ENCODE measurements around the gene INTS6. TPM values are rescaled to one million over a fixed set of nuclear protein-coding genes. Genes with fewer than 3 reads are reported as not detected.

The INTS6 gene
- total RNA-seq, 4 donors from 2014 or later: 15.3 to 37.0 (median 25.2) TPM

DNA sequence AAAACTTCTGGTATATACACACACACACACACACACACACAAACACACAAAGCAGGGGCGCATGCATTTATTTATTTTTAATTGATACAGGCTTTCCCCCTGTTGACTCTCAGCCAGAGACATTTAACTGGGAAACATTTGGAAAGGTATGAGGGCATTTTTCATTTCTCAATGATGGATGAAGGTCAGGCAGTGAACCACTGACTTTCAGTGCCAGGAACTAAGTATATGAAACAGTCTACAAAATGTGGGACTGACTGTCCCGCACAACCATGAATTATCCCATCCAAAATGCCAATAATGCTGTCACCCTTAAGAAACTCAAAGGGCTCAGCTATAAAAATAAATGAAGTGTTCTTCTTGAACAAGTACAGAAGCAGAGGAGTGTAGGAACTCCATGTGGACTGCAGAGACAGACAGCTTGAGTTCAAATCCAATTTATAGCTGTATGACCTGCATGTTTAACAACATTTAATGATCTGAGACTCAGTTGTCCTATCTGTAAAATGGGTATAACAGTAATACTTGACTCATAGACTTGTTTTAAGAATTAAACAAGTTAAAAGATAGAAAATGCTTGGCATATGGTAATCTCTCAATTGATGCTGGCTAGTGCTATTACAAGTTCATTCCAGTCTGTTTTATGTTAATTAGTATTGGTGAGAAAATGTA is 25.0 kb upstream of the INTS6 start:
- Histone ChIP-seq H3K27ac (no peak overlapping the region), H3K36me3 (no peaks in the 10 kb centered on the region), H3K4me1 (no peaks in the 10 kb centered on the region), H3K27me3 (no peaks in the 10 kb centered on the region), H3K4me3 (no peak overlapping the region), H3K9me3 (no peaks in the 10 kb centered on the region)
- in situ Hi-C loops (cut with MboI; ENCODE audit: low pct_ligation_motif_present in 1 of 4, low pct_unique_long_range_greater_than_20kb in 1 of 4, low sequenced_read_pairs in 3 of 4): no loop called here
- intact Hi-C loops (cut with DNase I; ENCODE audit: low total_unique reads): no loop called here
- TF ChIP-seq POLR2AphosphoS5 (IDR thresholded peaks at IDR 0.05): no peak
- no peak for TF ChIP-seq POLR2A (IDR thresholded peaks at IDR 0.05)
- no peak for TF ChIP-seq EP300 (IDR thresholded peaks at IDR 0.05; ENCODE audit: low read depth)
- TF ChIP-seq, protein P1, sequence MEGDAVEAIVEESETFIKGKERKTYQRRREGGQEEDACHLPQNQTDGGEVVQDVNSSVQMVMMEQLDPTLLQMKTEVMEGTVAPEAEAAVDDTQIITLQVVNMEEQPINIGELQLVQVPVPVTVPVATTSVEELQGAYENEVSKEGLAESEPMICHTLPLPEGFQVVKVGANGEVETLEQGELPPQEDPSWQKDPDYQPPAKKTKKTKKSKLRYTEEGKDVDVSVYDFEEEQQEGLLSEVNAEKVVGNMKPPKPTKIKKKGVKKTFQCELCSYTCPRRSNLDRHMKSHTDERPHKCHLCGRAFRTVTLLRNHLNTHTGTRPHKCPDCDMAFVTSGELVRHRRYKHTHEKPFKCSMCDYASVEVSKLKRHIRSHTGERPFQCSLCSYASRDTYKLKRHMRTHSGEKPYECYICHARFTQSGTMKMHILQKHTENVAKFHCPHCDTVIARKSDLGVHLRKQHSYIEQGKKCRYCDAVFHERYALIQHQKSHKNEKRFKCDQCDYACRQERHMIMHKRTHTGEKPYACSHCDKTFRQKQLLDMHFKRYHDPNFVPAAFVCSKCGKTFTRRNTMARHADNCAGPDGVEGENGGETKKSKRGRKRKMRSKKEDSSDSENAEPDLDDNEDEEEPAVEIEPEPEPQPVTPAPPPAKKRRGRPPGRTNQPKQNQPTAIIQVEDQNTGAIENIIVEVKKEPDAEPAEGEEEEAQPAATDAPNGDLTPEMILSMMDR (IDR thresholded peaks at IDR 0.05): no peak
- no peak for DNase-seq
- 30 to 73% methylated on average over 1 to 2 of the region's 2 CpGs for WGBS, 2 donors (ENCODE audit: low coverage in 1 of 2)

DNA sequence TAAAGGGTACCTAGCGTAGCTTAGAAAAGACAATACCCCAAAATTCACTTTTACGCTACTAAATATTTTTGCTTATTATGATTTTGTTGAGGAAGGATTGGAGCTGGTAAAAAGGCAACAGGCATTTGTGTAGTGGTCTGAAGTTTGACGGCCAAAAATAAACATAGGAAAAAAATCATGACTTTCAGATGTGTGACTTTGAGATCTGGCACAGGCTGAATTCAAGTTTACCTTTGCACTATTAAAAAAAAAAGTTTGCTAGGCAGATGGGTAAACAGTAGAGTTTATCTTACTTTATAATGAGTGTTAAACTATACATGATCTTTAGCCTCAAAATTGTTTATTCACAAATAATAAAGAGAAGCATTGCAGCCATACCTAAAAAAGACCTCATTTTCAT is 24.3 kb upstream of the INTS6 start:
- no peak for DNase-seq
- in situ Hi-C loops (cut with MboI; ENCODE audit: low pct_ligation_motif_present in 1 of 4, low pct_unique_long_range_greater_than_20kb in 1 of 4, low sequenced_read_pairs in 3 of 4) (no loop called here), intact Hi-C loops (cut with DNase I; ENCODE audit: low total_unique reads) (no loop called here)
- no peaks in the 10 kb centered on the region for H3K4me1 ChIP-seq
- 69 to 77% methylated on average over 3 of the region's 3 CpGs for WGBS, 2 donors (ENCODE audit: low coverage in 1 of 2)
- no peaks in the 10 kb centered on the region for H3K9me3 ChIP-seq
- no peaks in the 10 kb centered on the region for H3K27me3 ChIP-seq
- no peak overlapping the region for H3K4me3 ChIP-seq
- no peaks in the 10 kb centered on the region for H3K36me3 ChIP-seq
- TF ChIP-seq POLR2AphosphoS5 (IDR thresholded peaks at IDR 0.05) (no peak), POLR2A (IDR thresholded peaks at IDR 0.05) (no peak), EP300 (IDR thresholded peaks at IDR 0.05; ENCODE audit: low read depth) (no peak)
- TF ChIP-seq, protein P1 (IDR thresholded peaks at IDR 0.05): no peak
- H3K27ac ChIP-seq: no peak overlapping the region

DNA sequence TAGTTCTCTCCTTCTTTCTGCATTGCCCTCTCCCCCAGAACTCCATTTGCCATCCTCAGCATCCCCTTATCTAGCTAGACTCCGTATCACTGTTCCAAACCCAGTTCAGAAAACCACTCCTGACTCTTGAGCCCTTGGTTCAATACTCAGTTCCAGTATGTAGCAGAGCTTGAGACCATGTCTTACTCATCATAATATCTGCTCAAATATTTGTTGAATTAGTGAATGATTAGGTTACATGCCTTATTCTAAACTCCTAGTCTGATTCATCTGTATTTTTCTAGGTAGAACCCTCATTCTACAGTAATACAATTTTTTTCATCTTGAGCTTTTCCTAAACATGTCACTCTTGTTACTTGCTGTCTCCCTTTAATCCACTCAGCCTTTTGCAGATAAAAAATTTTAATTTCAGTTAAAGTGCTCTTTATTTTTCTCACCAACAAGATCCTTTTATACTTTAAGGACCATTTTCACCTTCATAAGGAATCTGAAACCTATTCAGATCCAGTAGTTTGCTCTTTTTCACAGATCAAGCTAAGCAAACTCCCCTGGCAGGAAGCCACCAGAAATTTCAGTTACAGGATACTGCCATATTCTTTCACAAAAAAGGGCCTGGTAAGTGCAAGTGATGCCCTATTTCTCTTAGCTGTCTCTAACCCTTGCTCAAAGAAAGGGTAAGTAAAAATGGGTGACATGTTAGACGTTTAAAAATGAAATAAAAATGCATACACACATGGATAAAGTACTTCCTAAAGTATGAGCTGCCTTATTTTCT is 23.1 kb upstream of the INTS6 start:
- in situ Hi-C loops (cut with MboI; ENCODE audit: low pct_ligation_motif_present in 1 of 4, low pct_unique_long_range_greater_than_20kb in 1 of 4, low sequenced_read_pairs in 3 of 4) (no loop called here), intact Hi-C loops (cut with DNase I; ENCODE audit: low total_unique reads) (no loop called here)
- Histone ChIP-seq H3K9me3 (no peaks in the 10 kb centered on the region), H3K27me3 (no peaks in the 10 kb centered on the region), H3K4me1 (no peaks in the 10 kb centered on the region), H3K36me3 (no peaks in the 10 kb centered on the region), H3K4me3 (no peak overlapping the region), H3K27ac (no peak overlapping the region)
- 65 to 70% methylated on average over 2 of the region's 2 CpGs for WGBS, 2 donors (ENCODE audit: low coverage in 1 of 2)
- TF ChIP-seq, protein P1 (IDR thresholded peaks at IDR 0.05): no peak
- TF ChIP-seq POLR2AphosphoS5 (IDR thresholded peaks at IDR 0.05) (no peak), POLR2A (IDR thresholded peaks at IDR 0.05) (no peak), EP300 (IDR thresholded peaks at IDR 0.05; ENCODE audit: low read depth) (no peak)
- no peak for DNase-seq

DNA sequence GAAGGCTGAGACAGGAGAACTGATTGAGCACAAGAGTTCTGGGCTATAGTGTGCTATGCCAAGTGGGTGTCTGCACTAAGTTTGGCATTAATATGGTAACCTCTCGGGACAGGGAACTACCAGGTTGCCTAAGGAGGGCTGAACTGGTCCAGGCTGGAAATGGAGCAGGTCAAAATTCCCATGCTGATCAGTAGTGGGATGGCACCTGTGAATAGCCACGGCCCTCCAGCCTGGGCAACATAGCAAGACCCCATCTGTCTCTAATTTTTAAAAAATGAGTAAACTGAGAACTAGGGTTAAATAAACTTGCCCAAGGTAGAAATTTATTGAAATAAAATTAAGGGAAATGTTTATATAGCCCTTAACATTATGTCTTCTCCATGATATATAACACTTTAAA is 17.0 kb upstream of the INTS6 start:
- Histone ChIP-seq H3K36me3 (no peaks in the 10 kb centered on the region), H3K4me1 (no peaks in the 10 kb centered on the region), H3K27ac (no peak overlapping the region), H3K9me3 (no peaks in the 10 kb centered on the region), H3K4me3 (no peak overlapping the region), H3K27me3 (no peaks in the 10 kb centered on the region)
- DNase-seq: no peak
- TF ChIP-seq POLR2AphosphoS5 (IDR thresholded peaks at IDR 0.05) (no peak), POLR2A (IDR thresholded peaks at IDR 0.05) (no peak), EP300 (IDR thresholded peaks at IDR 0.05; ENCODE audit: low read depth) (no peak)
- TF ChIP-seq, protein P1 (IDR thresholded peaks at IDR 0.05): no peak
- intact Hi-C loops (cut with DNase I; ENCODE audit: low total_unique reads) (no loop called here), in situ Hi-C loops (cut with MboI; ENCODE audit: low pct_ligation_motif_present in 1 of 4, low pct_unique_long_range_greater_than_20kb in 1 of 4, low sequenced_read_pairs in 3 of 4) (no loop called here)
- WGBS, 2 donors (ENCODE audit: low coverage in 1 of 2): 93 to 100% methylated on average over 1 to 2 of the region's 2 CpGs
